Left kidney (tissue), 8 donors: ENCODE results near the gene CKB. TPM values are rescaled to one million over a fixed set of nuclear protein-coding genes. Genes with fewer than 3 reads are reported as not detected.

Experiments
- DNase-seq: peaks from one replicate; pipeline ENCODE4 v3.0.0-alpha.2; 2013
- long read RNA-seq, 8 donors: transcript quantifications; one replicate each; lab custom pipeline, GENCODE V29; 2026
- polyA plus RNA-seq: library from polyadenylated mRNA; unstranded; fragments of 120-200 nt; gene quantifications from one replicate; pipeline ENCODE4 v1.2.1, GENCODE V29; 2013; ENCODE audit not compliant: insufficient read length

CKB gene
- 103 TPM for polyA plus RNA-seq
- long read RNA-seq, donor 1, transcript CKB-201 (8 exons, 1,709 nt), result major isoform, 92 of 218 reads
- long read RNA-seq, donor 1, transcript CKB-209 (3 exons, 803 nt), result minor isoform, 40 of 218 reads
- long read RNA-seq, donor 1, transcript CKB-202 (4 exons, 1,170 nt), result minor isoform, 8 of 218 reads
- long read RNA-seq, donor 1, transcript CKB-211 (3 exons, 270 nt), result minor isoform, 6 of 218 reads
- long read RNA-seq, donor 1, partial matches to known transcripts, result 61 of 218 reads
- long read RNA-seq, donor 1, other reads (novel, unspliced or antisense), result 0 of 218 reads
- long read RNA-seq, donor 2, transcript CKB-209 (3 exons, 803 nt), result minor isoform, 23 of 130 reads
- long read RNA-seq, donor 2, transcript CKB-201 (8 exons, 1,709 nt), result major isoform, 60 of 130 reads
- long read RNA-seq, donor 2, partial matches to known transcripts, result 38 of 130 reads
- long read RNA-seq, donor 2, other reads (novel, unspliced or antisense), result 0 of 130 reads
- long read RNA-seq, donor 3, transcript CKB-209 (3 exons, 803 nt), result minor isoform, 6 of 61 reads
- long read RNA-seq, donor 3, transcript CKB-201 (8 exons, 1,709 nt), result major isoform, 49 of 61 reads
- long read RNA-seq, donor 3, partial matches to known transcripts, result 0 of 61 reads
- long read RNA-seq, donor 3, other reads (novel, unspliced or antisense), result 0 of 61 reads
- long read RNA-seq, donor 4, transcript CKB-201 (8 exons, 1,709 nt), result minor isoform, 7 of 22 reads
- long read RNA-seq, donor 4, transcript CKB-209 (3 exons, 803 nt), result major isoform, 8 of 22 reads
- long read RNA-seq, donor 4, partial matches to known transcripts, result 0 of 22 reads
- long read RNA-seq, donor 4, other reads (novel, unspliced or antisense), result 0 of 22 reads
- long read RNA-seq, donor 5, transcript CKB-201 (8 exons, 1,709 nt), result major isoform, 94 of 168 reads
- long read RNA-seq, donor 5, transcript CKB-202 (4 exons, 1,170 nt), result minor isoform, 10 of 168 reads
- long read RNA-seq, donor 5, transcript CKB-209 (3 exons, 803 nt), result minor isoform, 11 of 168 reads
- long read RNA-seq, donor 5, transcript CKB-211 (3 exons, 270 nt), result minor isoform, 5 of 168 reads
- long read RNA-seq, donor 5, partial matches to known transcripts, result 36 of 168 reads
- long read RNA-seq, donor 5, other reads (novel, unspliced or antisense), result 6 of 168 reads
- long read RNA-seq, donor 6, transcript CKB-209 (3 exons, 803 nt), result minor isoform, 20 of 126 reads
- long read RNA-seq, donor 6, transcript CKB-213 (4 exons, 755 nt), result minor isoform, 5 of 126 reads
- long read RNA-seq, donor 6, transcript CKB-201 (8 exons, 1,709 nt), result major isoform, 58 of 126 reads
- long read RNA-seq, donor 6, transcript CKB-202 (4 exons, 1,170 nt), result minor isoform, 7 of 126 reads
- long read RNA-seq, donor 6, partial matches to known transcripts, result 31 of 126 reads
- long read RNA-seq, donor 6, other reads (novel, unspliced or antisense), result 0 of 126 reads
- long read RNA-seq, donor 7, transcript CKB-209 (3 exons, 803 nt), result minor isoform, 11 of 159 reads
- long read RNA-seq, donor 7, transcript CKB-202 (4 exons, 1,170 nt), result minor isoform, 12 of 159 reads
- long read RNA-seq, donor 7, transcript CKB-201 (8 exons, 1,709 nt), result major isoform, 84 of 159 reads
- long read RNA-seq, donor 7, partial matches to known transcripts, result 43 of 159 reads
- long read RNA-seq, donor 7, other reads (novel, unspliced or antisense), result 6 of 159 reads
- long read RNA-seq, donor 8, transcript CKB-209 (3 exons, 803 nt), result minor isoform, 6 of 33 reads
- long read RNA-seq, donor 8, transcript CKB-201 (8 exons, 1,709 nt), result major isoform, 22 of 33 reads
- long read RNA-seq, donor 8, partial matches to known transcripts, result 0 of 33 reads
- long read RNA-seq, donor 8, other reads (novel, unspliced or antisense), result 0 of 33 reads

- DNase-seq, result no peak
These were observed at the start of gene CKB for GRCh38 chr14:103522649-103523574. CKB (minus strand) TSS chr14:103522830; CDS start chr14:103522493, 337 bp downstream.

GRCh38 chr14:103569408-103569807 lies 46.8 kb upstream of the CKB start:
- DNase-seq, result no peak

DNA sequence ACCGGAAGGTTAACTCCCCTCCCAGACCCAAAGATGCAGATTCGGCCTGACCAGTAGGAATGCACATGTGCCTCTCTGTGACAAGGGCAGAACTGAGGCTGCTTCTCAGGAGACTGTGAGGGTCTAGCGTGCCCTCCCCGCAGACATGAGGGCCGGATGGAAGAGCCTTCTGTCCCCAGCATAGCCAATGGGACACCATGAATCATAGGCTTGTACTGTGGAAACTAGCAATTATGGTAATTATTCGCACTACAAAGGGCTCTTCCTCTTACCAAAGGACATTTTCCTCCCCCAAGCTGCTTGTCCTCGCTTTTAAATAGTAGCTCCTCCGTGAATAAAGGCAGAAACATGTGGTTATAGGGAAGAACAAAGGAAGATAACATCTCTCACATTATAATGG lies 46.3 kb upstream of the CKB start:
- no peak for DNase-seq

DNA sequence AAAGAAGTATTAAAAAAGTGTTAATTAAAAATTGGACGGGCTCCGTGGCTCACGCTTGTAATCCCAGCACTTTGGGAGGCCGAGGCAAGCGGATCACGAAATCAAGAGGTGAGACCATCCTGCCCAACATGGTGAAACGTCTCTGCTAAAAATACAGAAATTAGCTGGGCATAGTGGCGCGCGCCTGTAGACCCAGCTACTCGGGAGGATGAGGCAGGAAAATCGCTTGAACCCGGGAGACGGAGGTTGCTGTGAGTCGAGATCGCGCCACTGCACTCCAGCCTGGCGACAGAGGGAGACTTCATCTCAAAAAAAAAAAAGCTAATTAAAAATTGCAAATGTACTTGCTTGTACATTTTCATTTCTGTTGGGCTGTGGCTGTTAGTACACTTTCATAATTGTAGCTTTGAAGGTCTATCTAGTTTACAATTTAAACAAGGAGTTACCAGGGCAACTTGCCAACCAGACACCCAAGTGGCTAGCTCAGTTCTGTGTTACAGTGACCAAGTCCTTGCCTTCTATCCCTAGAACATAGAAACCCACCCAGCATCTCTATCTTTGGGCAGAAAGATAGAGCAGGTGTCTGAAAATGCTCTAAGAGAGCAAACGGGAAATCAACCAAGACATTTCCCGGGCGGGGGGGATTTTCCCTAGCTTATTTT lies 41.3 kb upstream of the CKB start:
- no peak for DNase-seq

DNA sequence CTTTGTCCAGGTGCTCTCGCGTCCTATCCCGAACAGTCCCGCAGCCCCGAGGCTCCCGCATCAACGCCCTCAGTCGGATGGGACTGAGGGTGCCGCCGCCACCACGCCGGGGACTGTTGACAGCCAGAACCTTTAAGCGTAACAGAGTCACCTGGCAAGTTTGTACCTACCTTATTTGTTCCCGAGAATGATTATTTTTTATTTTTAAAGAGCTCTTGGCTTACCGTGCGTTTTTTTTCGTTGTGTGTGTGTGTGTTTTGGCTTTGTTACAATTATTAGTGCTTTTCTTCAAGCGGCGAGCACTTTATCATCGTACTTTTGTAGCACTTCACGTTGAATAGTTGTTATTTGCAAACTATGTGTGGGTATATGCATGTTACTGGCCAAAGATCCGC lies 40.6 kb upstream of the CKB start:
- no peak for DNase-seq

GRCh38 chr14:103562429-103563225 lies 40.0 kb upstream of the CKB start, which contains the start of the genes BAG5 and COA8:
BAG5 (minus strand) TSS chr14:103562657; CDS start chr14:103561164, 1,493 bp downstream.
COA8 (plus strand) TSS chr14:103562960; CDS start chr14:103563002, 42 bp downstream.
- DNase-seq, result peak; percentile 82

DNA sequence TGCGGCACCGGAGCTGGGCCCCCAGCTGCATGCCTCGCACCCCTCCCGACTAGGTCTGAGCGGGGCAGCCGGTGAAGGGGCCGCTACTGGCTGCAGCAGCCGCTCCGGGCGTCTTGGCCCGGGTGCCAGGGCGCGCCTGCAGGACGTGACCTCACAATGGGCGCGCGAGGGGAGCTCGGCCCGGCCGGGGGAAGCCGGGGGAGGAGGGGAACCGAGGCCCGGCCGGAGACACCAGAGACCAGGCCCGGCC lies 39.5 kb upstream of the CKB start:
- DNase-seq, result no peak

DNA sequence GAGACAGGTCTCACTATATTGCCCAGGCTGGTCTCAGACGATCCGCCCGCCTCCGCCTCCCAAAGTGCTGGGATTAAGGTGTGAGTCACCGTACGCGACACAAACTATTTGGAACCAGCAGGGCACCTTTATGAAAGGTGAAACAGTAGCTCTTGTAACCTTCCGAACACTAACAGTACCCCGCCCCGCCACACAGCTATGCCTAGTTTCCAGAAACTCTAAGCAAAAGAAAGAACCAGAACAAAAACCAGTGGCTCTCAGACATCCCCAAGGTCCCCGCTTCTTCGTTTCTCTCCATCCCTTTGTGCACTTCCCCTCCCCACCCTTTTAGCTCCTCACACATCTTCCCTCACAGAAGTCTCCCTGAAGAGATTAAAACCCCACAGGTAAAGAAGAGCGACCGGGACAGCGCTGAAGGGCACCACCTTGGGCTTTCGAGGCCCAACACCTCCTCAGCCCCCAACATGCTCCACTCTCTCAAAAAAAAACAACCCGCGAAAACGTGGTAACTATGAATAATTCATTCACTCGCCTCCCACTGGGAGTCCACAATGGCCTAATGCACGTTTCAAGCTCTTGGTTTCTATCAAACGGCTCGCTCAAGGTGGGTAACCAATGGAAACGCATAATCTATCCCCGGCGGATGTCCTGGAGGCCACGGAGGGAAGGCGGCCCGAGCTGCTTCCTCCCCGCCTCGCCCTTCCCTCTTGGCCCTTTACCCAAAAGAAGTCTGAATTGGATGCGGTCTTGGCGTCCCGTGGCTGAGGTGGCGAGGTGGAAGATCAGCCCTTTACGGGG lies 39.0 kb upstream of the CKB start:
- no peak for DNase-seq

GRCh38 chr14:103560691-103561090 lies 38.1 kb upstream of the CKB start:
- no peak for DNase-seq

DNA sequence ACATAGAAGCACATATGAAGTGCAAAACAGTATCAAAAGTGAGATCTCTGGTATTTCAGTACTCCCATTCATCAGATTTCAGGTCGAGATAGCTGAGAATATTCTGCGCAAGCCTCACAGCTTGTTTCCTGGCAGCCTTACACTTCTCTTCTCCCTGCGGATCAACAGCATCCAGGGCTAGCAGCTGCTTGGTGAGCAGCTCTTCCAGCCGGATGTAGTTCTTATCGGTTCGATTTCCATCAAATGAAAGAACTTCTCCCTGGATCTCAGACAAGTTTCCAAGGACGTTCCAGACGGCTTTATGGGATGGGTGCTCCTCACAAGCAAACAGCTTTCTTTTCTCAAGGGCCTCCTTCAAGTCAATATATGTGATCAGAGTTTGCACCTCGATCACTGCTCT lies 37.1 kb upstream of the CKB start:
- DNase-seq, result no peak

DNA sequence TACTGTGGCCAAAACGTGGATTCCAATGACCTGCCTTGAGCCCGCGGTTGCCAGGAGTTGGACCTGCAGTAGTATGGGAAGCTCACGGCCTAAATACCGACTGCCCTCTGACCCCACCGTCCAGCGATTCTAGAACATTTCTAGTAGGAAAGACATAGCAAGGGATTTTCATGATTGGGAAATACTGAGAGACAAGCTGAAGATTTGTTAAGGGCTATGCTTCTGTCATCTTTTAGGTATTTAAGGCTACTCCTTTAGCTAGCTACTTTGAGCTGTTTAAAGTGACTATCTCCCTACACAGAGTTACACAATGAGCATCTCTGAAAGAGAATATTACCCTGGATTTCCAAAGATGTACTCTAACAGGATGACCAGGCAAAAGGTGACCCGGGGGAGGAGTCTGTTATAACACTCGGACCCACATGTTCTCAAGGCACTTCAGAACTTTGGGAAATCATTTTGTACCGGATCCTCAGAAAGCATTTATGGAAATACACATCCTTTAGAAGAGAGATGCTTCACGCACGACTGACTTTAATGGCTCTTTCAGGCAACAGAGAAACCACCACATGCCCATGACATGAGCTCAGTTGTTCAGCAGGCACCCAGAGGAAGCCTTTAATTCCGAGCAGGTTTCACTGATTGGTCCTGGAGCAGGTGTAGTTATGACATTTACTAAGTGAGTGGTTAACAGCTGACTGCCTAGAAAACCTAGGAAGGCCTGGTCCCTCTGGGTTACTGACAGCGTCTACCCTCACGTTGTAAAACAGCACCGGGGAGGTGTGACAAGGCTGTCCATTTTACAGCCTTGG lies 35.6 kb upstream of the CKB start:
- DNase-seq, result peak; percentile 81

DNA sequence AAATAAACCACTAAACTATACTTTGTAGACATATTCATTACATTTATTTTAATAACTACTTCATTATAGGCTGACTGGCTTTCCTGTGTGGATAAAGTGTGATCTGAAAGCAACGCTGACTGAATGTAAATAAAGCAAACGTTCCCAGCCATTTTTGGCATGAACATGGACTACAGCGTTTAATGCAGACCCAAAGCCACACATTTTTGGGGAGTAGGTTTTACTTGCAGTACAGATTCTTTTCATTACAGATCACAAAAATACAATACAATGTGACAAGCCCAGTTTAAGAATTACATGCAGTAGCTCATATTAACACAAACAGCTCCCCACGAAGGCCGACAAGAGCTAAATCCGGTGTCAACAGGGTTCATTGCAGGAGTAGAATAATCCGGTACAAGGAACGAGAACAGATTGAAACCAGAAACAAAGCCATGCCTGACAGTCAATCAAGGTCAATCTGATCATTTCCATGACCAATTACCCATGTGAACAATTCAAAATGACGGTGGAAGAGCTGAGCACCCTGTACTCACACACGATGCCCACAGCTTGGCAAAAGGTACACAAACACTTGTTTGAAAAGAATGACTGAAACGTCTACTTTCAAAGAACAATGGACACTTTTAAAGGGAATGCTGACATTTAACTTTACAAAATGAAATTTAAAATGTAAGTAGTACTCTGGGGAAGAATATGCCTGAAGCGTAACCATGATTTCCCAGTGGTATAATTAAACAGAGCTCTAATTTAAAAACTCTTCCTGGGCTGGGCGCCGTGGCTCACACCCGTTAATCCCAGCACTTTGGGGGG lies 34.5 kb upstream of the CKB start:
- no peak for DNase-seq

GRCh38 chr14:103555559-103556337 lies 33.1 kb upstream of the CKB start:
- no peak for DNase-seq

DNA sequence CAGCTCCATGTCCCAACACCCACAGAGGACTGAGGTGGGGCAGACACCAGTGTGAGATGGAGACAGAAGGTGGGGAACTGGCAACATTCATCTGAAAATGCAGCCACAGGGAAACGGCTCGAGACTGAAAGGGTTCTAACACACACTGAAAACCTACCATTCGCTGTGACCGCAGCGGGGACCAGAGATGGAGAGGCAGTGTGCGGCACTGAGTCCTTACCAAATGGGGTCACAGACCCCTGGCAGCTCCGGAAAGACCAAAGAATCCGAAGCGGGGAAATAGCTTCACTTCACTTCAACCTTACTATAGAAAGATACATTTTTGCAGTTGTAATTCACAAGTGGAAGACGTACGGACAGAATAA lies 30.2 kb upstream of the CKB start:
- no peak for DNase-seq
